ENCODE measurements around the gene PTPRT.

- TF ChIP-seq, protein P1, sequence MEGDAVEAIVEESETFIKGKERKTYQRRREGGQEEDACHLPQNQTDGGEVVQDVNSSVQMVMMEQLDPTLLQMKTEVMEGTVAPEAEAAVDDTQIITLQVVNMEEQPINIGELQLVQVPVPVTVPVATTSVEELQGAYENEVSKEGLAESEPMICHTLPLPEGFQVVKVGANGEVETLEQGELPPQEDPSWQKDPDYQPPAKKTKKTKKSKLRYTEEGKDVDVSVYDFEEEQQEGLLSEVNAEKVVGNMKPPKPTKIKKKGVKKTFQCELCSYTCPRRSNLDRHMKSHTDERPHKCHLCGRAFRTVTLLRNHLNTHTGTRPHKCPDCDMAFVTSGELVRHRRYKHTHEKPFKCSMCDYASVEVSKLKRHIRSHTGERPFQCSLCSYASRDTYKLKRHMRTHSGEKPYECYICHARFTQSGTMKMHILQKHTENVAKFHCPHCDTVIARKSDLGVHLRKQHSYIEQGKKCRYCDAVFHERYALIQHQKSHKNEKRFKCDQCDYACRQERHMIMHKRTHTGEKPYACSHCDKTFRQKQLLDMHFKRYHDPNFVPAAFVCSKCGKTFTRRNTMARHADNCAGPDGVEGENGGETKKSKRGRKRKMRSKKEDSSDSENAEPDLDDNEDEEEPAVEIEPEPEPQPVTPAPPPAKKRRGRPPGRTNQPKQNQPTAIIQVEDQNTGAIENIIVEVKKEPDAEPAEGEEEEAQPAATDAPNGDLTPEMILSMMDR (IDR thresholded peaks at IDR 0.05 in 2 of 3, conservative IDR thresholded peaks at IDR 0.05 in 1 of 3; ENCODE audit: control insufficient read depth in 2 of 3, extremely low read depth in 1 of 3, insufficient read depth in 1 of 3, low read depth in 3 of 3, low read length in 3 of 3): no peak
- TF ChIP-seq USF2 (IDR thresholded peaks at IDR 0.05; ENCODE audit: borderline replicate concordance, low read depth, low read length): no peak
- TF ChIP-seq, protein P2, sequence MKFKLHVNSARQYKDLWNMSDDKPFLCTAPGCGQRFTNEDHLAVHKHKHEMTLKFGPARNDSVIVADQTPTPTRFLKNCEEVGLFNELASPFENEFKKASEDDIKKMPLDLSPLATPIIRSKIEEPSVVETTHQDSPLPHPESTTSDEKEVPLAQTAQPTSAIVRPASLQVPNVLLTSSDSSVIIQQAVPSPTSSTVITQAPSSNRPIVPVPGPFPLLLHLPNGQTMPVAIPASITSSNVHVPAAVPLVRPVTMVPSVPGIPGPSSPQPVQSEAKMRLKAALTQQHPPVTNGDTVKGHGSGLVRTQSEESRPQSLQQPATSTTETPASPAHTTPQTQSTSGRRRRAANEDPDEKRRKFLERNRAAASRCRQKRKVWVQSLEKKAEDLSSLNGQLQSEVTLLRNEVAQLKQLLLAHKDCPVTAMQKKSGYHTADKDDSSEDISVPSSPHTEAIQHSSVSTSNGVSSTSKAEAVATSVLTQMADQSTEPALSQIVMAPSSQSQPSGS (IDR thresholded peaks at IDR 0.05; ENCODE audit: low read length): no peak
- no peak for TF ChIP-seq POLR2AphosphoS5 (IDR thresholded peaks at IDR 0.05; ENCODE audit: low read length)
- TF ChIP-seq NR2C2 (IDR thresholded peaks at IDR 0.05; ENCODE audit: borderline replicate concordance, control insufficient read depth, insufficient read length, low read depth): no peak
- TF ChIP-seq SUZ12 (IDR thresholded peaks at IDR 0.05; ENCODE audit: unreplicated experiment): no peak
- TF ChIP-seq CREB1 (IDR thresholded peaks at IDR 0.05; ENCODE audit: low read depth): no peak
- TF ChIP-seq SMC3 (IDR thresholded peaks at IDR 0.05; ENCODE audit: borderline replicate concordance, low read length): no peak
- no peak for TF ChIP-seq ZBTB33 (IDR thresholded peaks at IDR 0.05)
Measured at GRCh38 chr20:43022568-43022967, 167.1 kb downstream of the PTPRT start.
